Pancreas (tissue), 10 donors: ENCODE data around the gene LRRC8D. TPM values are rescaled to one million over a fixed set of nuclear protein-coding genes. Genes with fewer than 3 reads are reported as not detected.

ENCODE experiments used
- ATAC-seq, 4 donors: fragments of 200-7000 bp; cut with Tn5 transposase; one replicate each; pipeline versions ENCODE4 v1.8.0 to v1.9.1; 2020; ENCODE audit warnings: mild to moderate bottlenecking in 4 of 4, moderate library complexity in 4 of 4
- DNase-seq, 6 donors: peaks; one replicate each; pipeline ENCODE4 v3.0.0-alpha.2; 2020
- FAIRE-seq: peaks from 2 replicates; lab custom pipeline; 2012; peaks lifted over from hg19 to GRCh38; lab: Jason Lieb, UNC
- H3K27ac ChIP-seq, 4 donors: fragments of 200-600 bp; sonication (generic); 1 replicate in 3 of 4; 2 replicates in 1 of 4; pipeline versions ENCODE4 v1.5.0 to v1.8.0; 2020
- H3K27me3 ChIP-seq, 4 donors: fragments of 200-600 bp; one replicate each; pipeline ENCODE4 v1.8.0; 2021
- H3K36me3 ChIP-seq, 3 donors: fragments of 200-600 bp; sonication (generic) in 1 of 3; one replicate each; pipeline versions ENCODE4 v1.5.0 to v1.8.0; 2020 to 2021
- H3K4me1 ChIP-seq, 3 donors: fragments of 200-600 bp; one replicate each; pipeline ENCODE4 v1.8.0; 2021
- H3K4me3 ChIP-seq, 4 donors: fragments of 200-600 bp; sonication (generic) in 2 of 4; one replicate each; pipeline versions ENCODE4 v1.5.0 to v1.8.0; 2020 to 2021
- H3K9me3 ChIP-seq, 4 donors: fragments of 200-600 bp; one replicate each; pipeline ENCODE4 v1.8.0; 2021
- CTCF ChIP-seq, 4 donors: fragments of 200-600 bp; sonication (generic) in 3 of 4; IDR thresholded peaks; one replicate each; pipeline versions ENCODE4 v1.5.0 to v1.8.0; 2021; ENCODE audit warnings: antibody characterized with exemption in 4 of 4
- WGBS, 2 donors: extraction: QIAGEN DNeasy Blood & Tissue Kit; methylation state at CpG; one replicate each; pipeline ENCODE4 v1.1.7; 2013; 5-methylcytosine and 5-hydroxymethylcytosine counted together
- intact Hi-C, 3 donors: fragments of 100-400 bp; cut with DNase I; formaldehyde crosslinking; loops; one replicate each; pipeline versions ENCODE4 v1.11.1 to v1.14.2; 2022
- polyA plus RNA-seq, 2 donors: library from polyadenylated mRNA; stranded (reverse); fragments of 200-250 nt; gene quantifications; one replicate each; pipeline ENCODE4 v1.2.3, GENCODE V29; 2013
- total RNA-seq, 6 donors: library from RNA; stranded (reverse); fragmentation: NEBNext Ultra II Directional in 4 of 6; extraction: Animal tissue kit (Norgen Biotek cat#: 25700) in 4 of 6; gene quantifications; one replicate each; pipeline versions ENCODE4 v1.2.1 to v1.2.4, GENCODE V29; 2021 to 2023
- donor health status: healthy with polysubstance abuse.
- donor health status: DM: no; HTN: no; CAD: no; lungs with moderate emphysema.
- donor health status: DM: no; HTN: no; CAD: no.
- donor health status: control.
- donor health status: control.
- donor health status: Bipolar disorder and iron deficiency.
- donor health status: DM: yes; HTN: yes; CAD: no.
- donor health status: DM: no; HTN: no; CAD: no.
- donor health status: DM: no; HTN: no; CAD: no.
- donor health status: DM: yes; HTN: yes; CAD: no.

LRRC8D gene
- total and polyA plus RNA-seq, 8 donors, result 3.8 to 27.1 (median 10.4) TPM

DNA sequence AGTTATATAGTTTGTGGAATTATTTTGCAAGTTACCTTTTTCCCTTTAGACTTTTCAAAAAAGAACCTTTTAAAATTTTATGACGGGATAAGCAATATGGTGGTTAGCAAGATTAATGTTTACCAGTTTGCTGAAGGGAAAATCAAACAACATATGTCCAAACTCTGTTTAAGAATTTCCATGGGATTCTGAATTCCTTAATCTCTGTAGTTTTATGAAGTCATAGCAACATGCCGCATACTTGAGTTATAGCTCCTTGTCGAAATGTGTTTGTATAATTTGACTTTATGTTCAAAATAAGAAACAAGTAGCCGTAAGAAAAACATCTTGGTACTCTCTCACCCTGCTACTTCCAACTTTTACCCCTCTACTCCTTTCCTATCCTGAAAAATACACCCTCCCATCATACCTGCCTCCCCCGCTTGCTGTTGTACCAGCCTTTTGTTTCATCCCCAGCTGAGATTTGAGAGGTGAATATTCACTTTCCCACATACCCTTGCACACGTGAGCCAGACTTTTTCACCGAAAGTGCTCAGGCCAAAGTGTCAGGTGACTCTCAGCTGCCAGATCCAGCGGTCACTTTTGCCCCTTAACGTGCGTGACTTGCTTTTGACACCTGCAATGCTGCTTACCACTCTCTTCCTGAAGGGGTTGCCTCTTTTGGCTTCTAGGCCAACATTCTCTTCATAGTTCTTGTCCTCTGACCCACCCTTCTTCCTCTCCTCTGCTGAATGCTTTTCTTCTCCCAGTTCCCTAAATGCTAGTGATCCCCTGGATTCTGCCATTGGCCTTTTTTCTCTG, 90.6 kb downstream of the LRRC8D start:
- H3K4me3 ChIP-seq, result no peak overlapping the region
- ATAC-seq (no peak), DNase-seq (no peak), FAIRE-seq (no peak)
- no peak overlapping the region for H3K27ac ChIP-seq
- no peaks in the 10 kb centered on the region for H3K9me3 ChIP-seq
- H3K27me3 ChIP-seq, result no peaks in the 10 kb centered on the region
- WGBS, 2 donors, result 93 to 94% methylated on average over 10 of the region's 10 CpGs
- H3K36me3 ChIP-seq, result no peaks in the 10 kb centered on the region
- intact Hi-C loops, result no loop called here
- no peak for TF ChIP-seq CTCF (IDR thresholded peaks at IDR 0.05)
- H3K4me1 ChIP-seq, result peaks cover 0 to 6% (median 2%) of the 10 kb centered on the region in 3 donors

- ATAC-seq (no peak), FAIRE-seq (no peak), DNase-seq (no peak)
- no peaks in the 10 kb centered on the region for H3K36me3 ChIP-seq
- no peaks in the 10 kb centered on the region for H3K9me3 ChIP-seq
- no peaks in the 10 kb centered on the region for H3K27me3 ChIP-seq
- TF ChIP-seq CTCF (IDR thresholded peaks at IDR 0.05), result no peak
- intact Hi-C loops, result no loop called here
- H3K27ac ChIP-seq, result no peak overlapping the region
- H3K4me3 ChIP-seq, result no peak overlapping the region
- 88 to 90% methylated on average over 1 of the region's 1 CpG for WGBS, 2 donors
- H3K4me1 ChIP-seq, result no peaks in the 10 kb centered on the region
Measured at GRCh38 chr1:89912073-89912472, 91.2 kb downstream of the LRRC8D start.

- H3K36me3 ChIP-seq, result no peaks in the 10 kb centered on the region
- no peaks in the 10 kb centered on the region for H3K9me3 ChIP-seq
- WGBS, 2 donors, result 89 to 90% methylated on average over 4 of the region's 4 CpGs
- ATAC-seq (no peak), DNase-seq (no peak), FAIRE-seq (no peak)
- H3K4me3 ChIP-seq, result no peak overlapping the region
- H3K27ac ChIP-seq, result no peak overlapping the region
- H3K4me1 ChIP-seq, result no peaks in the 10 kb centered on the region
- TF ChIP-seq CTCF (IDR thresholded peaks at IDR 0.05), result no peak
- no peaks in the 10 kb centered on the region for H3K27me3 ChIP-seq
- intact Hi-C loops, result no loop called here
Measured at GRCh38 chr1:89913353-89914095, 92.7 kb downstream of the LRRC8D start.

GRCh38 chr1:89917353-89917752, 96.5 kb downstream of the LRRC8D start:
- Histone ChIP-seq H3K27ac (no peak overlapping the region), H3K27me3 (no peaks in the 10 kb centered on the region), H3K4me1 (no peaks in the 10 kb centered on the region), H3K36me3 (no peaks in the 10 kb centered on the region), H3K4me3 (no peak overlapping the region), H3K9me3 (no peaks in the 10 kb centered on the region)
- WGBS, 2 donors, result 64 to 72% methylated on average over 1 of the region's 1 CpG
- FAIRE-seq, result no peak
- intact Hi-C loops, result no loop called here
- no peak for ATAC-seq
- DNase-seq, result no peak
- no peak for TF ChIP-seq CTCF (IDR thresholded peaks at IDR 0.05)
